ENCODE results near the gene RSAD1.

DNA sequence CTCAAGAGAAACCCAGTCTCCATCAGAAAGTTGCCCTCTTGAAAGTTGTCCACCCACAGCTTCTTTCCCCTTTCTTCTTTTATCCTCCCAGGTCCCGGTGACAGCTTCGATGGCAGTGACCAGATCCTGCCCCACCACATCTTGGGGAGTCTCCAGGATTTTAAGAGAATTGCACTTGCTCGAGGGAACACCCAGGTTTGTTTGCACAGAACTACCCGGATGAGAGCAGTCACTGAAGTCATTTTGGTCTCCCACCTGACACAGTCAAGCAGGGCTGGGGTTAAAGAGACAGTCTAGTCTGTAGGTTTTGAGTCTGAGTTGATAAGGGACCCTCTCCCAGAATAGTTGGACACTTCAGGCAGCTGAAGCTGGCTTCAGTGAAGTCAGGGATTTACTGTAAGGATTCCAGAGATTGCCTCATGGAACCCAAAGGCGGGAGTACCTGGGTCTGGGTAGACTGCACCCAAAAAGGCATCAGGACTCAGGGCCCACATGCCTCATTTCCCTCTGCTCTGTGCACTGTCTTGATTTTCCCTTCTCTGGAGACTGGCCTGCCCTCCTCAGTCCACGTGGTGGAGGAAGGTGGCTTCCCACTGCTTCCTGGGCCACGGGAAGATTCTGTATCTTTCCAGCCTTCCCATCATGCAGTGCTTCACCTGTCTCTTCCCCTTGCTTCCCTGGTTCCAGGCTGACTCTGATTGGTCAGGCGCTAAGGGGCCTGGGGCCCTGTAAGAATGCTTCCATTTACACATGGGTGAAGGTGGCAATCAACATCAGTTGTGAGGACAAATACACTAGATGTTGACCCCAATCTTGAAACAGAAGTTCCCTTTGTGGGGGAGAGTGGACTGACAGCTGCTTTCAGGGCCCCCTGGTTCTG, 39.1 kb downstream of the RSAD1 start:
- TF ChIP-seq POLR2AphosphoS5 (IDR thresholded peaks at IDR 0.05; ENCODE audit: borderline replicate concordance, low read depth, low read length) = no peak
- TF ChIP-seq EZH2 (IDR thresholded peaks at IDR 0.05) = no peak

All from SK-N-MC (cell line).